SK-N-SH (cell line): ENCODE measurements around the gene PCP2. TPM values are rescaled to one million over a fixed set of nuclear protein-coding genes. Genes with fewer than 3 reads are reported as not detected.

Experiments used
- CTCF ChIA-PET: fragments of 300-600, 350-600 bp; formaldehyde crosslinking; extraction: SDS; loops from one replicate; lab custom pipeline; 2021; lab: Yijun Ruan, JAX
- POLR2A ChIA-PET: fragments of 350-600 bp; sonication (Branson Sonifier 250); formaldehyde crosslinking; extraction: SDS; loops from one replicate; lab custom pipeline; 2020; ENCODE audit warnings: antibody characterized with exemption, inconsistent platforms; lab: Yijun Ruan, JAX
- DNase-seq: peaks from one replicate; pipeline ENCODE4 v3.0.0; 2012
- H2AFZ ChIP-seq: fragments of 200-600 bp; sonication (generic); 2 replicates; pipeline ENCODE4 v1.8.1; 2016; ENCODE audit warnings: antibody characterized with exemption, mild to moderate bottlenecking, low read depth
- H3F3A ChIP-seq: fragments of 200-600 bp; sonication (generic); replicated peaks from 2 replicates; pipeline ENCODE3; 2016; ENCODE audit warnings: antibody characterized with exemption, mild to moderate bottlenecking; ENCODE audit not compliant: insufficient read depth
- H3K27ac ChIP-seq, 2 experiments: fragments of 200-500 bp in 1 of 2; fragments of 200-600 bp in 1 of 2; sonication (Bioruptor generic) in 1 of 2; sonication (generic), shearing (Covaris generic) in 1 of 2; 2 replicates each; pipeline versions ENCODE4 v1.5.1 to v1.6.1; 2014 to 2016; ENCODE audit warnings: low read depth in 2 of 2, inconsistent platforms in 1 of 2, low read length in 1 of 2, mild to moderate bottlenecking in 1 of 2, mixed read lengths in 1 of 2
- H3K27me3 ChIP-seq: fragments of 200-600 bp; sonication (generic), shearing (Covaris generic); 2 replicates; pipeline ENCODE4 v1.6.1; 2016; ENCODE audit warnings: mixed run types; ENCODE audit not compliant: insufficient read depth
- H3K36me3 ChIP-seq, 2 experiments: fragments of 200-500 bp in 1 of 2; fragments of 200-600 bp in 1 of 2; sonication (Bioruptor generic) in 1 of 2; sonication (generic) in 1 of 2; replicated peaks in 1 of 2; 2 replicates each; pipeline versions ENCODE3 to v1.5.1; 2014 to 2016; ENCODE audit warnings: low read length in 1 of 2, mild to moderate bottlenecking in 1 of 2; ENCODE audit not compliant: insufficient read depth in 2 of 2, control insufficient read depth in 1 of 2
- H3K4me1 ChIP-seq, 2 experiments: fragments of 200-500 bp in 1 of 2; fragments of 200-600 bp in 1 of 2; sonication (Bioruptor generic) in 1 of 2; sonication (generic), shearing (Covaris generic) in 1 of 2; 2 replicates each; pipeline versions ENCODE4 v1.5.1 to v1.6.1; 2014 to 2016; ENCODE audit warnings: low read depth in 1 of 2, low read length in 1 of 2, mixed run types in 1 of 2; ENCODE audit not compliant: insufficient read depth in 2 of 2, control insufficient read depth in 1 of 2
- H3K4me2 ChIP-seq: fragments of 200-600 bp; sonication (generic), shearing (Covaris generic); 2 replicates; pipeline ENCODE4 v1.6.1; 2017; ENCODE audit warnings: mixed run types
- H3K4me3 ChIP-seq, 2 experiments: fragments of 200-500 bp in 1 of 2; fragments of 200-600 bp in 1 of 2; sonication (Bioruptor generic) in 1 of 2; sonication (generic), shearing (Covaris generic) in 1 of 2; 2 replicates each; pipeline versions ENCODE4 v1.5.1 to v1.8.1; 2014 to 2016; ENCODE audit warnings: low read depth in 2 of 2, inconsistent platforms in 1 of 2, low read length in 1 of 2, mild to moderate bottlenecking in 1 of 2, mixed read lengths in 1 of 2, moderate library complexity in 1 of 2
- H3K79me2 ChIP-seq: fragments of 200-600 bp; sonication (generic); 2 replicates; pipeline ENCODE4 v1.8.1; 2017; ENCODE audit warnings: mild to moderate bottlenecking; ENCODE audit not compliant: insufficient read depth
- H3K9ac ChIP-seq: fragments of 200-600 bp; sonication (generic); 2 replicates; pipeline ENCODE4 v1.6.1; 2017; ENCODE audit warnings: mixed run types
- H3K9me2 ChIP-seq: fragments of 200-600 bp; sonication (generic); 2 replicates; pipeline ENCODE4 v1.6.1; 2017; ENCODE audit warnings: mixed run types
- H3K9me3 ChIP-seq: fragments of 200-600 bp; sonication (generic); 2 replicates; pipeline ENCODE4 v1.6.1; 2017; ENCODE audit warnings: mixed run types, mild to moderate bottlenecking, moderate library complexity
- H4K20me1 ChIP-seq: fragments of 200-600 bp; sonication (generic); 2 replicates; pipeline ENCODE4 v1.6.1; 2017; ENCODE audit warnings: mild to moderate bottlenecking, mixed run types; ENCODE audit not compliant: insufficient read depth
- ELF1 ChIP-seq: IDR thresholded peaks from 2 replicates; pipeline ENCODE4 v1.4.0; 2012
- GATA2 ChIP-seq: sonication (generic); formaldehyde crosslinking; IDR thresholded peaks from 2 replicates; pipeline ENCODE4 v1.5.0; 2020; ENCODE audit warnings: mild to moderate bottlenecking, missing genetic modification reagents
- JUND ChIP-seq: IDR thresholded peaks from 2 replicates; pipeline ENCODE4 v1.4.0; 2012
- MEF2A ChIP-seq: IDR thresholded peaks from 2 replicates; pipeline ENCODE4 v1.4.0; 2012; ENCODE audit warnings: low read depth, borderline replicate concordance
- NFIC ChIP-seq: IDR thresholded peaks from 2 replicates; pipeline ENCODE4 v1.4.0; 2012; ENCODE audit warnings: borderline replicate concordance
- REST ChIP-seq: IDR thresholded peaks from 2 replicates; pipeline ENCODE4 v1.6.1; 2012; ENCODE audit warnings: mild to moderate bottlenecking, low read depth, low read length, moderate library complexity
- SIN3A ChIP-seq: IDR thresholded peaks from 2 replicates; pipeline ENCODE4 v1.6.1; 2012; ENCODE audit warnings: low read depth, mild to moderate bottlenecking, low read length, moderate library complexity, borderline replicate concordance
- TCF12 ChIP-seq: IDR thresholded peaks from 2 replicates; pipeline ENCODE4 v1.4.0; 2012
- YY1 ChIP-seq: IDR thresholded peaks from 2 replicates; pipeline ENCODE4 v1.4.0; 2012; ENCODE audit warnings: low read depth, mild to moderate bottlenecking
- whole genome bisulfite sequencing: methylation state at CpG from one replicate; pipeline ENCODE4 v1.1.6; 2017; ENCODE audit warnings: low lambda C conversion rate; 5-methylcytosine and 5-hydroxymethylcytosine counted together
- polyA plus RNA-seq, 3 experiments: library from polyadenylated mRNA; depleted of rRNA; stranded (reverse); fragments of >200 nt; gene quantifications; 2 replicates each; pipeline ENCODE4 v1.2.3, GENCODE V29; 2012
- TF ChIP-seq, protein P1 (sequence below): IDR thresholded peaks from 2 replicates; pipeline ENCODE4; 2012
- TF ChIP-seq, protein P2 (sequence below): fragments of 150-350 bp; IDR thresholded peaks from 2 replicates; pipeline ENCODE4 v1.6.1; 2017; ENCODE audit warnings: antibody characterized with exemption, low read length, low read depth, borderline replicate concordance
- TF ChIP-seq, protein P3 (sequence below): fragments of 200-600 bp; sonication (generic); IDR thresholded peaks from 2 replicates; pipeline ENCODE4 v1.6.1; 2017; ENCODE audit warnings: antibody characterized with exemption, mild to moderate bottlenecking, moderate library complexity
- TF ChIP-seq, protein P4 (sequence below): fragments of 150-350 bp; IDR thresholded peaks from 2 replicates; pipeline ENCODE4 v1.6.1; 2016; ENCODE audit warnings: mild to moderate bottlenecking, low read depth, low read length
- TF ChIP-seq, protein P5 (sequence below): IDR thresholded peaks from 2 replicates; pipeline ENCODE4 v1.4.0; 2012; ENCODE audit warnings: low read depth

The PCP2 gene
- polyA plus RNA-seq, 1 of the 3 experiments (the other 2 are of a cell fraction) = not detected

GRCh38 chr19:7632340-7633203 lies 947 bp downstream of the PCP2 start:
- DNase-seq = no peak
- Histone ChIP-seq H3K36me3 (no peaks in the 10 kb centered on the region), H3K27ac (no peak overlapping the region), H3K9me2 (no peaks in the 10 kb centered on the region), H3K4me3 (no peak overlapping the region), H2AFZ (no peak overlapping the region), H3K27me3 (peaks cover 30% of the 10 kb centered on the region), H3F3A (no peaks in the 10 kb centered on the region), H3K79me2 (peaks cover 34% of the 10 kb centered on the region), H3K9ac (no peak overlapping the region), H3K4me1 (peaks cover 8 to 24% of the 10 kb centered on the region in 2 experiments; a peak in 2 of 4 replicates), H4K20me1 (0 out of 2 replicates have a peak, but pooled peaks cover 5% of the 10 kb centered on the region), H3K9me3 (no peaks in the 10 kb centered on the region), H3K4me2 (no peak overlapping the region)
- TF ChIP-seq GATA2 (no peak), JUND (no peak), ELF1 (no peak), MEF2A (no peak), SIN3A (no peak)
- TF ChIP-seq, protein P1, sequence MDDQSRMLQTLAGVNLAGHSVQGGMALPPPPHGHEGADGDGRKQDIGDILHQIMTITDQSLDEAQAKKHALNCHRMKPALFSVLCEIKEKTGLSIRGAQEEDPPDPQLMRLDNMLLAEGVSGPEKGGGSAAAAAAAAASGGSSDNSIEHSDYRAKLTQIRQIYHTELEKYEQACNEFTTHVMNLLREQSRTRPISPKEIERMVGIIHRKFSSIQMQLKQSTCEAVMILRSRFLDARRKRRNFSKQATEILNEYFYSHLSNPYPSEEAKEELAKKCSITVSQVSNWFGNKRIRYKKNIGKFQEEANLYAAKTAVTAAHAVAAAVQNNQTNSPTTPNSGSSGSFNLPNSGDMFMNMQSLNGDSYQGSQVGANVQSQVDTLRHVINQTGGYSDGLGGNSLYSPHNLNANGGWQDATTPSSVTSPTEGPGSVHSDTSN = no peak
- ChIA-PET CTCF (interaction anchor here (1.1 to 5.5 kb wide), 3 partner anchors 20 to 1573 kb away, joined by 3 to 25 read pairs (median 6); no protein-coding TSS in a partner anchor), POLR2A (no interaction called here)
- WGBS = 95% methylated on average over 20 of the region's 40 CpGs

- ChIA-PET POLR2A (no interaction called here), CTCF (interaction anchor here (2.3 to 5.5 kb wide), 3 partner anchors 12 to 277 kb away, joined by 9 to 25 read pairs (median 10); no protein-coding TSS in a partner anchor)
- Histone ChIP-seq H3K79me2 (peaks cover 44% of the 10 kb centered on the region), H2AFZ (no peak overlapping the region), H3K27me3 (peaks cover 20% of the 10 kb centered on the region; the same call in 1 of the 2 replicates), H3K4me2 (no peak overlapping the region), H3K9me3 (no peaks in the 10 kb centered on the region), H3K4me1 (peaks cover 8 to 24% of the 10 kb centered on the region in 2 experiments; a peak in 2 of 4 replicates), H3K27ac (no peak overlapping the region), H3K4me3 (no peak overlapping the region), H3F3A (no peaks in the 10 kb centered on the region), H4K20me1 (0 out of 2 replicates have a peak, but pooled peaks cover 5% of the 10 kb centered on the region), H3K36me3 (peaks cover 0 to 3% of the 10 kb centered on the region in 2 experiments), H3K9ac (no peak overlapping the region), H3K9me2 (no peaks in the 10 kb centered on the region)
- 88% methylated on average over 12 of the region's 12 CpGs for WGBS
- no peak for DNase-seq
- TF ChIP-seq MEF2A (no peak), REST (no peak), TCF12 (no peak), YY1 (no peak), NFIC (no peak)
- TF ChIP-seq, protein P2, sequence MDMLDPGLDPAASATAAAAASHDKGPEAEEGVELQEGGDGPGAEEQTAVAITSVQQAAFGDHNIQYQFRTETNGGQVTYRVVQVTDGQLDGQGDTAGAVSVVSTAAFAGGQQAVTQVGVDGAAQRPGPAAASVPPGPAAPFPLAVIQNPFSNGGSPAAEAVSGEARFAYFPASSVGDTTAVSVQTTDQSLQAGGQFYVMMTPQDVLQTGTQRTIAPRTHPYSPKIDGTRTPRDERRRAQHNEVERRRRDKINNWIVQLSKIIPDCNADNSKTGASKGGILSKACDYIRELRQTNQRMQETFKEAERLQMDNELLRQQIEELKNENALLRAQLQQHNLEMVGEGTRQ = no peak
- TF ChIP-seq, protein P3, sequence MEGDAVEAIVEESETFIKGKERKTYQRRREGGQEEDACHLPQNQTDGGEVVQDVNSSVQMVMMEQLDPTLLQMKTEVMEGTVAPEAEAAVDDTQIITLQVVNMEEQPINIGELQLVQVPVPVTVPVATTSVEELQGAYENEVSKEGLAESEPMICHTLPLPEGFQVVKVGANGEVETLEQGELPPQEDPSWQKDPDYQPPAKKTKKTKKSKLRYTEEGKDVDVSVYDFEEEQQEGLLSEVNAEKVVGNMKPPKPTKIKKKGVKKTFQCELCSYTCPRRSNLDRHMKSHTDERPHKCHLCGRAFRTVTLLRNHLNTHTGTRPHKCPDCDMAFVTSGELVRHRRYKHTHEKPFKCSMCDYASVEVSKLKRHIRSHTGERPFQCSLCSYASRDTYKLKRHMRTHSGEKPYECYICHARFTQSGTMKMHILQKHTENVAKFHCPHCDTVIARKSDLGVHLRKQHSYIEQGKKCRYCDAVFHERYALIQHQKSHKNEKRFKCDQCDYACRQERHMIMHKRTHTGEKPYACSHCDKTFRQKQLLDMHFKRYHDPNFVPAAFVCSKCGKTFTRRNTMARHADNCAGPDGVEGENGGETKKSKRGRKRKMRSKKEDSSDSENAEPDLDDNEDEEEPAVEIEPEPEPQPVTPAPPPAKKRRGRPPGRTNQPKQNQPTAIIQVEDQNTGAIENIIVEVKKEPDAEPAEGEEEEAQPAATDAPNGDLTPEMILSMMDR = no peak
- TF ChIP-seq, protein P4, sequence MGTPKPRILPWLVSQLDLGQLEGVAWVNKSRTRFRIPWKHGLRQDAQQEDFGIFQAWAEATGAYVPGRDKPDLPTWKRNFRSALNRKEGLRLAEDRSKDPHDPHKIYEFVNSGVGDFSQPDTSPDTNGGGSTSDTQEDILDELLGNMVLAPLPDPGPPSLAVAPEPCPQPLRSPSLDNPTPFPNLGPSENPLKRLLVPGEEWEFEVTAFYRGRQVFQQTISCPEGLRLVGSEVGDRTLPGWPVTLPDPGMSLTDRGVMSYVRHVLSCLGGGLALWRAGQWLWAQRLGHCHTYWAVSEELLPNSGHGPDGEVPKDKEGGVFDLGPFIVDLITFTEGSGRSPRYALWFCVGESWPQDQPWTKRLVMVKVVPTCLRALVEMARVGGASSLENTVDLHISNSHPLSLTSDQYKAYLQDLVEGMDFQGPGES = no peak
- TF ChIP-seq, protein P5, sequence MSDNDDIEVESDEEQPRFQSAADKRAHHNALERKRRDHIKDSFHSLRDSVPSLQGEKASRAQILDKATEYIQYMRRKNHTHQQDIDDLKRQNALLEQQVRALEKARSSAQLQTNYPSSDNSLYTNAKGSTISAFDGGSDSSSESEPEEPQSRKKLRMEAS = no peak
Measured at GRCh38 chr19:7631577-7631976, 1.9 kb downstream of the PCP2 start.
